Colonic mucosa (tissue), 4 donors: Measurements from ENCODE around the gene MAP2K5. TPM values are rescaled to one million over a fixed set of nuclear protein-coding genes. Genes with fewer than 3 reads are reported as not detected.

Experiments
- DNase-seq: peaks from one replicate; pipeline ENCODE4 v3.0.0-alpha.2; 2020
- H3K27ac ChIP-seq: fragments of 200-600 bp; one replicate; pipeline ENCODE4 v1.8.0; 2021
- H3K27me3 ChIP-seq: fragments of 200-600 bp; one replicate; pipeline ENCODE4 v1.8.0; 2021
- H3K36me3 ChIP-seq: fragments of 200-600 bp; one replicate; pipeline ENCODE4 v1.8.0; 2021
- H3K4me1 ChIP-seq: fragments of 200-600 bp; one replicate; pipeline ENCODE4 v1.8.0; 2021; ENCODE audit warnings: mild to moderate bottlenecking
- H3K4me3 ChIP-seq: fragments of 200-600 bp; one replicate; pipeline ENCODE4 v1.8.0; 2021
- H3K9ac ChIP-seq, 2 donors: one replicate each; pipeline ENCODE4 v1.7.0; 2013; ENCODE audit warnings: control low read depth in 2 of 2, low read depth in 2 of 2, low read length in 2 of 2
- H3K9me3 ChIP-seq: fragments of 200-600 bp; one replicate; pipeline ENCODE4 v1.8.0; 2021
- CTCF ChIP-seq: fragments of 200-600 bp; IDR thresholded peaks from one replicate; pipeline ENCODE4 v1.8.0; 2022; ENCODE audit warnings: antibody characterized with exemption, mild to moderate bottlenecking
- intact Hi-C: fragments of 100-400 bp; cut with DNase I; formaldehyde crosslinking; loops from one replicate; pipeline ENCODE4 v1.14.1; 2022
- total RNA-seq, 2 donors: library from RNA; stranded (reverse); fragmentation: NEBNext Ultra II Directional in 1 of 2; extraction: Animal tissue kit (Norgen Biotek cat#: 25700) in 1 of 2; gene quantifications; one replicate each; pipeline ENCODE4 v1.2.1, GENCODE V29; 2021
- donor health status: healthy.
- donor health status: DM: no; HTN: no; CAD: no.
- donor health status: DM: no; HTN: no; CAD: no.

The MAP2K5 gene
- total RNA-seq, 2 donors from 2014 or later, result 19.1 to 20.2 TPM

GRCh38 chr15:67775250-67775649 lies 232.7 kb downstream of the MAP2K5 start:
- no peak overlapping the region for H3K27ac ChIP-seq
- H3K9ac ChIP-seq, result no peak overlapping the region
- H3K36me3 ChIP-seq, result no peaks in the 10 kb centered on the region
- no peak overlapping the region for H3K4me3 ChIP-seq
- H3K27me3 ChIP-seq, result no peaks in the 10 kb centered on the region
- H3K4me1 ChIP-seq, result no peaks in the 10 kb centered on the region
- intact Hi-C loops, result no loop called here
- no peak for TF ChIP-seq CTCF
- DNase-seq, result no peak
- H3K9me3 ChIP-seq, result no peaks in the 10 kb centered on the region

GRCh38 chr15:67775998-67776397 lies 233.5 kb downstream of the MAP2K5 start:
- no peak for TF ChIP-seq CTCF
- no peak overlapping the region for H3K27ac ChIP-seq
- no peaks in the 10 kb centered on the region for H3K27me3 ChIP-seq
- no peaks in the 10 kb centered on the region for H3K36me3 ChIP-seq
- no peak overlapping the region for H3K9ac ChIP-seq
- H3K4me1 ChIP-seq, result no peaks in the 10 kb centered on the region
- H3K9me3 ChIP-seq, result no peaks in the 10 kb centered on the region
- no peak overlapping the region for H3K4me3 ChIP-seq
- intact Hi-C loops, result no loop called here
- no peak for DNase-seq

GRCh38 chr15:67776600-67776999 lies 234.1 kb downstream of the MAP2K5 start:
- H3K4me3 ChIP-seq, result no peak overlapping the region
- no peaks in the 10 kb centered on the region for H3K4me1 ChIP-seq
- no peak for TF ChIP-seq CTCF
- no peak overlapping the region for H3K9ac ChIP-seq
- no peaks in the 10 kb centered on the region for H3K36me3 ChIP-seq
- H3K27ac ChIP-seq, result no peak overlapping the region
- intact Hi-C loops, result no loop called here
- no peaks in the 10 kb centered on the region for H3K27me3 ChIP-seq
- DNase-seq, result no peak
- no peaks in the 10 kb centered on the region for H3K9me3 ChIP-seq

GRCh38 chr15:67777071-67777470 lies 234.6 kb downstream of the MAP2K5 start:
- intact Hi-C loops, result no loop called here
- TF ChIP-seq CTCF, result no peak
- Histone ChIP-seq H3K36me3 (no peaks in the 10 kb centered on the region), H3K9me3 (no peaks in the 10 kb centered on the region), H3K27me3 (no peaks in the 10 kb centered on the region), H3K27ac (no peak overlapping the region), H3K4me3 (no peak overlapping the region), H3K4me1 (no peaks in the 10 kb centered on the region), H3K9ac (no peak overlapping the region)
- no peak for DNase-seq

- intact Hi-C loops, result no loop called here
- Histone ChIP-seq H3K4me1 (no peaks in the 10 kb centered on the region), H3K27ac (no peak overlapping the region), H3K36me3 (no peaks in the 10 kb centered on the region), H3K4me3 (no peak overlapping the region), H3K9ac (no peak overlapping the region), H3K9me3 (no peaks in the 10 kb centered on the region), H3K27me3 (no peaks in the 10 kb centered on the region)
- TF ChIP-seq CTCF, result no peak
- no peak for DNase-seq
Measured at GRCh38 chr15:67777773-67778172, 235.3 kb downstream of the MAP2K5 start.
